HepG2 (cell line): Measurements from ENCODE around the gene HECTD4.

ENCODE experiments used
- KDM1A ChIP-seq: IDR thresholded peaks from 2 replicates; pipeline ENCODE4 v1.6.1; 2016; ENCODE audit warnings: missing compliant biosample characterization
- KDM4B ChIP-seq: sonication (generic); formaldehyde crosslinking; IDR thresholded peaks from 2 replicates; pipeline ENCODE4 v1.4.0; 2020; ENCODE audit warnings: missing genetic modification reagents
- RARA ChIP-seq: IDR thresholded peaks from 2 replicates; pipeline ENCODE4 v1.6.1; 2016; ENCODE audit warnings: missing genetic modification reagents, missing compliant biosample characterization
- ZNF747 ChIP-seq: sonication (generic); formaldehyde crosslinking; IDR thresholded peaks from 2 replicates; pipeline ENCODE4 v1.8.1; 2023; ENCODE audit warnings: missing genetic modification reagents, mild to moderate bottlenecking, borderline replicate concordance

GRCh38 chr12:112159146-112159541, 223.1 kb downstream of the HECTD4 start:
- TF ChIP-seq RARA (CRISPR knock-in tag) (no peak), KDM1A (CRISPR knock-in tag) (no peak), KDM4B (CRISPR knock-in tag) (no peak), ZNF747 (CRISPR knock-in tag) (no peak)
